Measurements from ENCODE around the gene ULK4.
"Not testable (repeated sequence)": the region's sequence is repeated elsewhere in the genome, so short reads cannot be mapped to it uniquely, and the experiment has no call there.

ULK4 gene

GRCh38 chr3:41749988-41750387 lies 211.9 kb downstream of the ULK4 start:
- no peak for DNase-seq

- no peak for DNase-seq
Observed at GRCh38 chr3:41746215-41746614, 215.7 kb downstream of the ULK4 start.

GRCh38 chr3:41742121-41742520 lies 219.8 kb downstream of the ULK4 start:
- DNase-seq = no peak

DNA sequence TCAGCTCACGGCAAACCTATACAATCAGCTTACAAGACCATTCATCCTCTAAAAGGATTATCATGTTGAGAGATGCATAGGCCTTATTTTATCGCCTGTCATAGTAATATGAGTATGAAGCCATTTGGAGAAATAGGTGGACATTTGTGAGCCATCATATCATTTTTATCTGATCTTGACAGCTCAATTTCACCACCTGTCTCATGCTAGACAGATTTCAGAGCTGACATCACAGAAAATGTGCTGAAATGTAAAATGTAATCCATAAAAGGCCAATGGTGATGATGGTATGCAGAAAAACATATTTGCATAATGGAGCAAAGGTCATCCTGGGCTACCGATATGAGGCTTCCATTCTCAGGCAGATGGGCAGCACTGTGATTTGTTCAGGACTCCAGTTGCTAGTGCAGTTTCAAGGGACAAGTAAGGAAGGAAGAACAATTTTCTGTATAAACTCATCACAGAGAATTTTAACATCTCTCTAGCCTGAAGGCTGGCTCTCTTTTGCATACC lies 221.5 kb downstream of the ULK4 start:
- DNase-seq = no peak

DNA sequence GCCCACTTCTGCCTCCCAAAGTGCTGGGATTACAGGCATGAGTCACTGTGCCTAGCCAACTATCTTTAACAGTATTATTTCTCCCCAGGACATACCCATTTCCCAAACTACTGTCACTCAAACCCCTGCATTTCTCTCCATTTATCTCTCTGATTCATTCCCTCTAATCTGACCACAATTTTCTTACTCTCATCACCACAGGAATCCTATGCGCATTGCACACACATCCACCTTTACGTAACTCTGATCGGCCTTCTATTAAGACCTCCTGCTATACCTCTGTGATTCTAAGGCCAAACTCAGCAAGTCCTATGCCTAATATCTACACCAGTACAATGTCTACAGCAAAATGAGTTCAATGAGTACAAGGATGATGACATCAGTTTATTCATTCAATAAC lies 235.0 kb downstream of the ULK4 start:
- no peak for DNase-seq

- no peak for DNase-seq
Observed at GRCh38 chr3:41717641-41718040, 244.3 kb downstream of the ULK4 start.

DNA sequence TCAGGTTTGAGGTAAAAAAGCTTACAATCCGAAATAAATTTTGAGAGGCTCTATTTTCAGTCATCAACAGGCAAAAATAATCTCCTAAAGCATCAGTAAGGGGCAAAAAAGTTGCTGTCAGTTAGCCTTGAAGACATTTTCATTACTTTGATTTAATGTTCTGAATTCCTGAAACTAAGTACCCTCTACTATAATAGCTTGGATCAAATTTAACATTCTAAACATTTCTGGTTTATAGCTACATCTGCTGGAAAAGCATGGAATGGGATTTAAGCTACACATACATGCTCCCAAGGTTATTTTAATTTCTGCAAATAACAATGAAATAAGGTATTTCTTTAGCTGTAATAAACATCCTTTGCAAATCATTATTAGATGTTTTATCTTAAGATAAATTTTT lies 245.4 kb downstream of the ULK4 start:
- no peak for DNase-seq

DNA sequence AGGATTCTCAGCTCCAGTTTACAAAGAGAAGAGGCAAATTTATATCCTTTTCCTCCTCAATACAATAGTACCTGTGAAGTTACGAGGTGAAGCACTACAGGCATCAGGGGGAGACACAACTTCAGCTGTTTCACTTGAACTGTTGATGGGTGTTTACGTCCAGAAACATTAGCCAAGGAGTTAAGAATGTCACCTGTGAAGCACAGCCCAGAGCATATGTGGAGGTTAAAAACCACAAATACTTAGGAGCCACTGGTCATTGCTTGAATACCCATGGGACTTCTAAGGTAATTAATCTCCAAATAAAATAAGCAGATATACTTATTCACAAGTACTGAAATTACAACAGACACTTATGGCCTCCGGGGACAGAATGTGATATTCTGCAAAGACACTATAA lies 246.5 kb downstream of the ULK4 start:
- DNase-seq = no peak

GRCh38 chr3:41711651-41712050 lies 250.3 kb downstream of the ULK4 start:
- DNase-seq = no peak

GRCh38 chr3:41710646-41711388 lies 251.1 kb downstream of the ULK4 start:
- DNase-seq = no peak

- not testable (repeated sequence) for DNase-seq
Observed at GRCh38 chr3:41709213-41709612, 252.7 kb downstream of the ULK4 start.

GRCh38 chr3:41708176-41708575 lies 253.7 kb downstream of the ULK4 start:
- DNase-seq = no peak

- DNase-seq = no peak
Observed at GRCh38 chr3:41705893-41706292, 256.0 kb downstream of the ULK4 start.

DNA sequence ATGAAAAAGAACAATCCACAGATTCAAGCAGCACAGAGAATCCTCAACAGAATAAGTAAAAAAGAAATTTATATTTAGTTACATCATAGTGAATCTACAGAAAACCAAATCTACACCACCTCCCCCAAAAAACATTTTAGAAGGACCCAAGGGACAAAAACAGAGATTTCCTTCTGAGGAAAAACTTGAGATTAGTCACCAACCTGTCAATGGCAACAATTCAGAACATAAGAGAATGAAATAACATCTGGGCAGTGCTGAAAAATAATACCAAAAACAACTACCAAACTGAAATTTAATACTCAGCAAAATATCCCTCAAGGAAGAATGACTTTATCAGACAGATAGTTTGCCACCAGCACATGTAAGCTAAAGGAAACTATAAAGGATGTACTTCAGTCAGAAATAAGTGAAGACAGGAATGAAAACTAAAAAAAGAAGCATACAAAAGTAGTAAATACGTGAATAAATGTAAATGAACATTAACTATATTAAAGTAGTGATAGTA lies 260.7 kb downstream of the ULK4 start:
- DNase-seq = no peak

GRCh38 chr3:41700155-41700554 lies 261.7 kb downstream of the ULK4 start:
- DNase-seq = no peak

DNA sequence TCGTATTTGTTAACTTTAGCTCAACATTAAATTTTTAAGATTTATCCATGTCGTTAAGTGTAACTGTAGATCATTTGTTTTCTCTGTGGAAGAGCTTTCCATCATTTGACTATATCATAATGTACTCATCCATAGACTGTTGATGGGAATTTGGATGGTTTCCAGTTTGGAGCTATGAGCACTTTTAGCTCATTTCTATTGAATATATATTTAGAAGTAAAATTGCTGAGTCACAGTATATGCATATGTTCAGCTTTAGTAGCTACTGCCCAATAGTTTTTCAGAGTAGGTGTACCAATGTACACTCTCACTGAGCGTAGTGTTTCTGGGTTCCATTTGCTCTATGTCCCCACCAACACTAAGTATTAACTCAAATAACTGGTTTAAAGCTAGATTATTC lies 263.0 kb downstream of the ULK4 start:
- DNase-seq = no peak

DNA sequence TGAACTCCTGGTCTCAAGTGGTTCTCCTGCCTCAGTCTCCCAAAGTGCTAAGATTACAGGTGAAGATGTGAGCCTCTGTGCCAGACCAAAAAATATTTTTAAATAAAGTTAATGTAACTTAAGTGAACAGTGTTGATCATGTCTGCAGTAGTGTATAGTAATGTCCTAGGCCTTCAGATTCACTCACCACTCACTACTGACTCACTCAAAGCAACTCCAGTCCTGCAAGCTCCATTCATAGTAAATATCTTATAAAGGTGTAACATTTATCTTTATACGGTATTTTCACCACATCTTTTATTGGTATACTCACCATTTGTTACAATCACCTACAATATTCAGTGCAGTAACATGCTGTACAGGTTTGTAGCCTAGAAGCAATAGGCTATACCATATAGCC lies 264.2 kb downstream of the ULK4 start:
- DNase-seq = no peak

- DNase-seq = not testable (repeated sequence)
Observed at GRCh38 chr3:41695806-41696205, 266.1 kb downstream of the ULK4 start.

- no peak for DNase-seq
Observed at GRCh38 chr3:41693799-41694198, 268.1 kb downstream of the ULK4 start.

- DNase-seq = no peak
Observed at GRCh38 chr3:41690766-41691563, 270.9 kb downstream of the ULK4 start.

- no peak for DNase-seq
Observed at GRCh38 chr3:41688595-41689380, 273.1 kb downstream of the ULK4 start.

- DNase-seq = no peak
Observed at GRCh38 chr3:41684797-41685735, 276.8 kb downstream of the ULK4 start.
